ENCODE results near the gene DNASE2.
A peak's percentile ranks its signal among the peaks of the same experiment; 100 is the strongest.
"Not testable (repeated sequence)": the region's sequence is repeated elsewhere in the genome, so short reads cannot be mapped to it uniquely, and the experiment has no call there.

The DNASE2 gene

GRCh38 chr19:12881172-12881808, at the start of gene DNASE2:
DNASE2 (minus strand) TSS chr19:12881449; CDS start chr19:12881375, 74 bp downstream.
- Histone ChIP-seq H3K9ac (ENCODE audit: low read length) (peak within 1 kb of the TSS; percentile 76), H3K4me1 (ENCODE audit: control insufficient read depth, insufficient read depth, low read length) (peaks cover 7% of the 10 kb centered on the region), H3K27me3 (ENCODE audit: control insufficient read depth, insufficient read depth, low read length) (peaks cover 33% of the 10 kb centered on the region), H3K36me3 (ENCODE audit: control insufficient read depth, insufficient read depth, low read length) (peaks cover 9% of the 10 kb centered on the region), H3K4me3 (ENCODE audit: low read depth, low read length) (peak within 1 kb of the TSS; percentile 89), H3K9me3 (ENCODE audit: control insufficient read depth, insufficient read depth, low read depth, low read length) (peaks cover 15% of the 10 kb centered on the region; the same call in 1 of the 2 replicates), H3K27ac (ENCODE audit: low read depth, low read length) (peak within 1 kb of the TSS; percentile 45; the same call in 1 of the 2 replicates)

GRCh38 chr19:12930002-12930645, 48.9 kb upstream of the DNASE2 start:
- peaks cover 55% of the 10 kb centered on the region for H3K36me3 ChIP-seq (ENCODE audit: control insufficient read depth, insufficient read depth, low read length)

GRCh38 chr19:12924621-12925310, 43.5 kb upstream of the DNASE2 start:
- Histone ChIP-seq H3K9ac (ENCODE audit: low read length) (no peak overlapping the region), H3K9me3 (ENCODE audit: control insufficient read depth, insufficient read depth, low read depth, low read length) (no peaks in the 10 kb centered on the region), H3K4me3 (ENCODE audit: low read depth, low read length) (no peak overlapping the region), H3K27ac (ENCODE audit: low read depth, low read length) (no peak overlapping the region), H3K27me3 (ENCODE audit: control insufficient read depth, insufficient read depth, low read length) (no peaks in the 10 kb centered on the region), H3K4me1 (ENCODE audit: control insufficient read depth, insufficient read depth, low read length) (no peaks in the 10 kb centered on the region), H3K36me3 (ENCODE audit: control insufficient read depth, insufficient read depth, low read length) (peaks cover 67% of the 10 kb centered on the region)

More at GRCh38 chr19:12930002-12930645, 48.9 kb upstream of the DNASE2 start:
- Histone ChIP-seq H3K9ac (ENCODE audit: low read length) (no peak overlapping the region), H3K9me3 (ENCODE audit: control insufficient read depth, insufficient read depth, low read depth, low read length) (no peaks in the 10 kb centered on the region), H3K4me3 (ENCODE audit: low read depth, low read length) (no peak overlapping the region), H3K4me1 (ENCODE audit: control insufficient read depth, insufficient read depth, low read length) (0 out of 2 replicates have a peak, but pooled peaks cover 6% of the 10 kb centered on the region), H3K27ac (ENCODE audit: low read depth, low read length) (no peak overlapping the region), H3K27me3 (ENCODE audit: control insufficient read depth, insufficient read depth, low read length) (no peaks in the 10 kb centered on the region)

GRCh38 chr19:12922959-12923358, 41.7 kb upstream of the DNASE2 start:
- Histone ChIP-seq H3K27ac (ENCODE audit: low read depth, low read length) (no peak overlapping the region), H3K9ac (ENCODE audit: low read length) (no peak overlapping the region), H3K4me3 (ENCODE audit: low read depth, low read length) (no peak overlapping the region), H3K27me3 (ENCODE audit: control insufficient read depth, insufficient read depth, low read length) (peaks cover 9% of the 10 kb centered on the region), H3K36me3 (ENCODE audit: control insufficient read depth, insufficient read depth, low read length) (peaks cover 49% of the 10 kb centered on the region), H3K9me3 (ENCODE audit: control insufficient read depth, insufficient read depth, low read depth, low read length) (no peaks in the 10 kb centered on the region), H3K4me1 (ENCODE audit: control insufficient read depth, insufficient read depth, low read length) (no peaks in the 10 kb centered on the region)

- Histone ChIP-seq H3K36me3 (ENCODE audit: control insufficient read depth, insufficient read depth, low read length) (peaks cover 34% of the 10 kb centered on the region), H3K4me3 (ENCODE audit: low read depth, low read length) (no peak overlapping the region), H3K9me3 (ENCODE audit: control insufficient read depth, insufficient read depth, low read depth, low read length) (no peaks in the 10 kb centered on the region), H3K4me1 (ENCODE audit: control insufficient read depth, insufficient read depth, low read length) (no peaks in the 10 kb centered on the region), H3K9ac (ENCODE audit: low read length) (no peak overlapping the region), H3K27me3 (ENCODE audit: control insufficient read depth, insufficient read depth, low read length) (peaks cover 9% of the 10 kb centered on the region), H3K27ac (ENCODE audit: low read depth, low read length) (no peak overlapping the region)
These were observed 39.8 kb upstream of the DNASE2 start for GRCh38 chr19:12921047-12921446.

GRCh38 chr19:12918253-12918652, 37.0 kb upstream of the DNASE2 start:
- no peak overlapping the region for H3K27ac ChIP-seq (ENCODE audit: low read depth, low read length)
- peaks cover 9% of the 10 kb centered on the region for H3K27me3 ChIP-seq (ENCODE audit: control insufficient read depth, insufficient read depth, low read length)
- H3K4me1 ChIP-seq (ENCODE audit: control insufficient read depth, insufficient read depth, low read length): peaks cover 10% of the 10 kb centered on the region
- H3K36me3 ChIP-seq (ENCODE audit: control insufficient read depth, insufficient read depth, low read length): peaks cover 10% of the 10 kb centered on the region
- no peaks in the 10 kb centered on the region for H3K9me3 ChIP-seq (ENCODE audit: control insufficient read depth, insufficient read depth, low read depth, low read length)
- no peak overlapping the region for H3K4me3 ChIP-seq (ENCODE audit: low read depth, low read length)
- H3K9ac ChIP-seq (ENCODE audit: low read length): no peak overlapping the region

GRCh38 chr19:12915860-12916259, 34.6 kb upstream of the DNASE2 start:
- H3K36me3 ChIP-seq (ENCODE audit: control insufficient read depth, insufficient read depth, low read length); H3K9ac ChIP-seq (ENCODE audit: low read length); H3K4me3 ChIP-seq (ENCODE audit: low read depth, low read length); H3K9me3 ChIP-seq (ENCODE audit: control insufficient read depth, insufficient read depth, low read depth, low read length); H3K27me3 ChIP-seq (ENCODE audit: control insufficient read depth, insufficient read depth, low read length); H3K27ac ChIP-seq (ENCODE audit: low read depth, low read length): not testable (repeated sequence)
- peaks cover 21% of the 10 kb centered on the region for H3K4me1 ChIP-seq (ENCODE audit: control insufficient read depth, insufficient read depth, low read length)

- Histone ChIP-seq H3K36me3 (ENCODE audit: control insufficient read depth, insufficient read depth, low read length) (no peaks in the 10 kb centered on the region), H3K9me3 (ENCODE audit: control insufficient read depth, insufficient read depth, low read depth, low read length) (no peaks in the 10 kb centered on the region), H3K4me1 (ENCODE audit: control insufficient read depth, insufficient read depth, low read length) (peaks cover 21% of the 10 kb centered on the region), H3K27me3 (ENCODE audit: control insufficient read depth, insufficient read depth, low read length) (peaks cover 9% of the 10 kb centered on the region), H3K4me3 (ENCODE audit: low read depth, low read length) (no peak overlapping the region), H3K27ac (ENCODE audit: low read depth, low read length) (peak overlapping the region; percentile 39; the same call in 1 of the 2 replicates), H3K9ac (ENCODE audit: low read length) (peak overlapping the region; percentile 16)
These were observed 32.8 kb upstream of the DNASE2 start for GRCh38 chr19:12913851-12914690.

GRCh38 chr19:12913011-12913561, 31.8 kb upstream of the DNASE2 start:
- Histone ChIP-seq H3K4me1 (ENCODE audit: control insufficient read depth, insufficient read depth, low read length) (peaks cover 21% of the 10 kb centered on the region), H3K9ac (ENCODE audit: low read length) (peak overlapping the region; percentile 36), H3K36me3 (ENCODE audit: control insufficient read depth, insufficient read depth, low read length) (no peaks in the 10 kb centered on the region), H3K27ac (ENCODE audit: low read depth, low read length) (peak overlapping the region; percentile 39), H3K27me3 (ENCODE audit: control insufficient read depth, insufficient read depth, low read length) (peaks cover 1% of the 10 kb centered on the region), H3K9me3 (ENCODE audit: control insufficient read depth, insufficient read depth, low read depth, low read length) (no peaks in the 10 kb centered on the region), H3K4me3 (ENCODE audit: low read depth, low read length) (peak overlapping the region; percentile 25)

GRCh38 chr19:12912571-12912970, 31.3 kb upstream of the DNASE2 start:
- H3K27me3 ChIP-seq (ENCODE audit: control insufficient read depth, insufficient read depth, low read length): no peaks in the 10 kb centered on the region
- H3K9ac ChIP-seq (ENCODE audit: low read length): peak overlapping the region; percentile 36
- peaks cover 21% of the 10 kb centered on the region for H3K4me1 ChIP-seq (ENCODE audit: control insufficient read depth, insufficient read depth, low read length)
- no peaks in the 10 kb centered on the region for H3K36me3 ChIP-seq (ENCODE audit: control insufficient read depth, insufficient read depth, low read length)
- no peaks in the 10 kb centered on the region for H3K9me3 ChIP-seq (ENCODE audit: control insufficient read depth, insufficient read depth, low read depth, low read length)
- peak overlapping the region; percentile 25 for H3K4me3 ChIP-seq (ENCODE audit: low read depth, low read length)
- H3K27ac ChIP-seq (ENCODE audit: low read depth, low read length): peak overlapping the region; percentile 39

Measured in HUES6 (cell line).